Activated CD8-positive, alpha-beta memory T cell treated with anti-CD3 and anti-CD28 coated beads for 1 hour (primary cell): ENCODE data around the gene BSX.

ENCODE experiments used
- DNase-seq, 2 donors: peaks; one replicate each; pipeline ENCODE4 v3.0.0-alpha.2; 2020; ENCODE audit warnings: low read depth in 1 of 2; ENCODE audit errors: extremely low read depth in 1 of 2

The BSX gene

GRCh38 chr11:122963961-122964360, 17.7 kb downstream of the BSX start:
- DNase-seq = no peak

DNA sequence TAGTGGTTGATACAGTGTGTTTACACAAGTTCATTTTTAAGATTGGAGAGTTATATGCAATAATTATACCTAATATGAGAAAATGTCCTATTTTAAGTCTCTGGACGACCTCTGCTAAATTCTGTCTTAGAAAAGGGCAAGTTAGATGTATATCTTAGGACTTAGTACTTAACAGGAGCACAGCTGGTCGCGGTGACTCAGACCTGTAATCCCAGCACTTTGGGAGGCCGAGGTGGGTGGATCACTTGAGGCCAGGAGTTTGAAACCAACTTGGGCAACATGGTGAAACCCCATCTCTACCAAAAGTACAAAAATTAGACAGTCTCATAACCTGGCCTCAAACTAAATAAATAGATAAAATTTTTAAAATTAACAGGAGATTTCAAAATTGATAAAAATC, 27.2 kb downstream of the BSX start:
- DNase-seq = no peak

- no peak for DNase-seq
Measured at GRCh38 chr11:122951211-122951610, 30.4 kb downstream of the BSX start.

GRCh38 chr11:122938557-122938956, 43.1 kb downstream of the BSX start:
- no peak for DNase-seq

DNA sequence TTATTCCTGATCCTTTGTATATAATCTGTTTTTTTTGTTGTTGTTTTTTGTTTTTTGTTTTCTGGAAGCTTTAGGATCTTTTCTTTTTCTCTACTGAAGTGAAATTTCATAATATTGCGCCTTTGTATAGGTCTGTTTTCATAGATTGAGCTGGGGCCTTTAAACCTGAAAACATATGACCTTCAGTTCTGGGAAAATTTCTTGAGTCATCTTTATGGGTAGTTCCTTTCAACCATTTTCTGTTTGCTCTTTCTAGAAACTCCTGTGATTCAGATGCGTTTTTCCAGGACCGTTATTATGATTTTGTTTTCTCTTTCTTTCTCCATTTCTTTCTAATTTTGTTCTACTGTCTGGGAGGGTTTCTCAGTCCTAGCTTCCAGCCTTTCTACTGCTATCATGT, 43.7 kb downstream of the BSX start:
- no peak for DNase-seq

DNA sequence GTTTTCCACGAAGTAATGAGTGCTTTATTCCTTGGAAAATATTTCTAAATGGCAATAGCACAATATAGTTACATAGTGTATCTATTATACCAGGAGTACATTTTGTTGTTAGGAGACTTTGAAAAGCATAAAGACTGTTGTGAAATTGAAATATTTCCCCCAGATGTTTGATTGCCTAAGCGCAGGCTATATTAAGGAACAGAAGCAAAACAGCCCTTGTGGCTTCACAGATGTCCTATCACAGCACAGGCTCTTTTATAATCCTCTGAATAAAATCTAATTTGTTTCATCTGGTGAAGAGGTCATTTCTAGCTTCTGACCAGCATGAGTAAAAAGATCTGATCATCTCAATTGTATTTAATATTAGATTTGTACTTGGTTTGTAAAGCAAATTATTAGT, 48.2 kb downstream of the BSX start:
- DNase-seq = no peak

DNA sequence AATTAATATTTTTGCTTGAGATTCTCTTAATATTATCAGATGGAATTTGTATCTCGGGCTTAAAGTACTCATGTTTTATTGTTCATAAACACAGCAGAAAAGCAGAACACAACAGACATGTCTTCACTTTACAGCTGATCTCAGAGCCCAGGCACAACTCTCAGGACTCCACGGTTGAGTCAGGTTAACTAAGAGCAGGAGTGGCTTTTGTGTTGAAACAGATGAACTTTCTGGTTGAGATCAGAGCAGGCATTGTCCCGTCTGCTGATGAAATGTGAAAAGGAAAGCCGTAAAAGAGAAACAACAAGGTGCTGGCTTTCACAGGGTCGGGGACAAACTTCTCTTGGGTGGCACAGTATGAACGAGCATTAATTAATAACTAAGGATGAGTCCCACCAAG, 50.1 kb downstream of the BSX start:
- DNase-seq = no peak
